NCI-H1105 (cell line): ENCODE results near the gene HEYL.
"Not testable (repeated sequence)": the region's sequence is repeated elsewhere in the genome, so short reads cannot be mapped to it uniquely, and the experiment has no call there.

Source experiments
- DNase-seq: peaks from one replicate; lab custom pipeline; 2025; lab: John Stamatoyannopoulos, UW

The HEYL gene

GRCh38 chr1:39608921-39609320, 30.5 kb downstream of the HEYL start:
- no peak for DNase-seq

- not testable (repeated sequence) for DNase-seq
These were observed 35.8 kb downstream of the HEYL start for GRCh38 chr1:39603677-39604076.

- not testable (repeated sequence) for DNase-seq
These were observed 37.7 kb downstream of the HEYL start for GRCh38 chr1:39601667-39602255.

- no peak for DNase-seq
These were observed 43.3 kb downstream of the HEYL start for GRCh38 chr1:39596163-39596562.

GRCh38 chr1:39593386-39593785, 46.1 kb downstream of the HEYL start:
- DNase-seq, result no peak

- no peak for DNase-seq
These were observed 47.4 kb downstream of the HEYL start for GRCh38 chr1:39592069-39592468.

GRCh38 chr1:39590546-39590945, 48.9 kb downstream of the HEYL start:
- DNase-seq, result no peak

- DNase-seq, result no peak
These were observed 53.5 kb downstream of the HEYL start for GRCh38 chr1:39585933-39586332.

- DNase-seq, result peak; percentile 39
These were observed 63.3 kb downstream of the HEYL start for GRCh38 chr1:39576016-39576657.

GRCh38 chr1:39575191-39576015, 64.0 kb downstream of the HEYL start:
- DNase-seq, result peak; percentile 39

GRCh38 chr1:39574646-39575045, 64.8 kb downstream of the HEYL start:
- no peak for DNase-seq
